Measurements from ENCODE around the gene OGDH. TPM values are rescaled to one million over a fixed set of nuclear protein-coding genes. Genes with fewer than 3 reads are reported as not detected.
"Not testable (repeated sequence)": the region's sequence is repeated elsewhere in the genome, so short reads cannot be mapped to it uniquely, and the experiment has no call there.

Gene OGDH
- polyA plus RNA-seq, 4 donors: 66.8 to 136 (median 112) TPM

DNA sequence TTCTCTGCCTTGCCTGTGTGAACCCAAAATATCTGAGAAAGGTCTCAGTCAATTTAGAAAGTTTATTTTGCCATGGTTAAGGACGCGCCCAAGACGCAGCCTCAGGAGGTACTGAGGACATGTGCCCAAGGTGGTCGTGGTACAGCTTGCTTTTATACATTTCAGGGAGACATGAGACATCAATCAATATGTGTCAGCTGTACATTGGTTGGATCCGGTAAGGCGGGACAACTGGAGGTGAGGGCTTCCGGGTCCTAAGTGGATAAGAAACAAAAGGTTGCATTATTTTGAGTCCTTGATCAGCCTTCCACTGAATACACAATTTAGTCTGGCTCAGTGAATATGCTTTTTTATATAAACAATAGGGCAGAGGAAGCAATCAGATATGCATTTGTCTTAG lies 119.8 kb downstream of the OGDH start:
- not testable (repeated sequence) for DNase-seq; FAIRE-seq; H3K36me3 ChIP-seq (ENCODE audit: control insufficient read depth in 3 of 3, insufficient read depth in 2 of 3, low read depth in 1 of 3, low read length in 3 of 3); H3K4me1 ChIP-seq (ENCODE audit: control insufficient read depth in 3 of 3, insufficient read depth in 2 of 3, low read depth in 1 of 3, low read length in 2 of 3); H3K27me3 ChIP-seq (ENCODE audit: control insufficient read depth in 3 of 3, insufficient read depth in 3 of 3, low read length in 3 of 3); H3K9me3 ChIP-seq (ENCODE audit: control insufficient read depth in 2 of 2, insufficient read depth in 1 of 2, low read depth in 1 of 2, low read length in 1 of 2); H3K4me3 ChIP-seq (ENCODE audit: low read depth in 1 of 3, low read length in 3 of 3); H3K27ac ChIP-seq (ENCODE audit: low read depth in 1 of 3, low read length in 2 of 3)
- WGBS, 3 donors: 61 to 75% (median 72%) methylated on average over 7 of the region's 7 CpGs

GRCh38 chr7:44727158-44727936 lies 120.9 kb downstream of the OGDH start:
- no peak for FAIRE-seq
- peak in 1 of 2 donors; percentile 19 for DNase-seq
- Histone ChIP-seq H3K9me3 (ENCODE audit: control insufficient read depth in 2 of 2, insufficient read depth in 1 of 2, low read depth in 1 of 2, low read length in 1 of 2) (no peaks in the 10 kb centered on the region), H3K4me3 (ENCODE audit: low read depth in 1 of 3, low read length in 3 of 3) (no peak overlapping the region), H3K4me1 (ENCODE audit: control insufficient read depth in 3 of 3, insufficient read depth in 2 of 3, low read depth in 1 of 3, low read length in 2 of 3) (no peaks in the 10 kb centered on the region), H3K27me3 (ENCODE audit: control insufficient read depth in 3 of 3, insufficient read depth in 3 of 3, low read length in 3 of 3) (no peaks in the 10 kb centered on the region), H3K27ac (ENCODE audit: low read depth in 1 of 3, low read length in 2 of 3) (peak overlapping the region in 1 of 3 donors; percentile 23), H3K36me3 (ENCODE audit: control insufficient read depth in 3 of 3, insufficient read depth in 2 of 3, low read depth in 1 of 3, low read length in 3 of 3) (no peaks in the 10 kb centered on the region)
- 64 to 67% (median 66%) methylated on average over 6 of the region's 6 CpGs for WGBS, 3 donors

- FAIRE-seq (no peak), DNase-seq (no peak)
- WGBS, 3 donors: 90 to 100% (median 94%) methylated on average over 1 of the region's 1 CpG
- Histone ChIP-seq H3K9me3 (ENCODE audit: control insufficient read depth in 2 of 2, insufficient read depth in 1 of 2, low read depth in 1 of 2, low read length in 1 of 2) (no peaks in the 10 kb centered on the region), H3K27me3 (ENCODE audit: control insufficient read depth in 3 of 3, insufficient read depth in 3 of 3, low read length in 3 of 3) (no peaks in the 10 kb centered on the region), H3K27ac (ENCODE audit: low read depth in 1 of 3, low read length in 2 of 3) (no peak overlapping the region), H3K4me1 (ENCODE audit: control insufficient read depth in 3 of 3, insufficient read depth in 2 of 3, low read depth in 1 of 3, low read length in 2 of 3) (no peaks in the 10 kb centered on the region), H3K36me3 (ENCODE audit: control insufficient read depth in 3 of 3, insufficient read depth in 2 of 3, low read depth in 1 of 3, low read length in 3 of 3) (no peaks in the 10 kb centered on the region), H3K4me3 (ENCODE audit: low read depth in 1 of 3, low read length in 3 of 3) (no peak overlapping the region)
These were observed 121.5 kb downstream of the OGDH start for GRCh38 chr7:44727937-44728262.

DNA sequence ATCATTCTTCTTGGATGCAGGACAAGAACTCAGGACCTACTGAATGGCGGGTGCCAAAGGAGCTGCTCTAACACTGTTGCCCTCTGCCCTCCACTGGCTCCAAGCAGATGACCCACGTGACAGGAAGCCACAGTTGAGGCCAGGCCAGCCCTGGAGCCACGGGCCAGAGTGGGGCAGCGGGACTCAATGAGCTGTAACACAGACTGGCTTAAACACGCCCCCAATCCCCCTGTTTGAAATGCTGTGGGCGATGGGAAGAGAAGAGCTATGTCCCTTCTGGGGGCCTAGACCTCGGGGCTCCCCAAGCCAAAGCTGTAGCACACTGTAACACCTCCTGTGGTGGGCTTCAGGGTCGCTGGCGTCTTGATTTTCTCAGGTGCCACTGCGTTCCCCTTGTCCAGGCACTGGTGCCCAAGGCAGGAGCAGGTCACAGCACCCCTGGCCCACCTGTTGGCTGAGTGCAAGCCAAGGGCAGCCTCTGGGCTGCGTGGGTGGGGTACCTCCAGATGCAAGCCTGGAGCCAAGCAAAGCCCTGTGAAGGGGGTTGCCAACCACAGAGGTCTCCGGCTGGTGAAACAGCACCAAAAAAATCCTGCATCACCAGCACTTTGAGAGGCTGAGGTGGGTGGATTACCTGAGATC lies 123.6 kb downstream of the OGDH start:
- DNase-seq: no peak
- WGBS, 3 donors: 81 to 83% (median 82%) methylated on average over 12 of the region's 12 CpGs
- no peaks in the 10 kb centered on the region for H3K4me1 ChIP-seq (ENCODE audit: control insufficient read depth in 3 of 3, insufficient read depth in 2 of 3, low read depth in 1 of 3, low read length in 2 of 3)
- H3K27ac ChIP-seq (ENCODE audit: low read depth in 1 of 3, low read length in 2 of 3): no peak overlapping the region
- H3K27me3 ChIP-seq (ENCODE audit: control insufficient read depth in 3 of 3, insufficient read depth in 3 of 3, low read length in 3 of 3): no peaks in the 10 kb centered on the region
- H3K4me3 ChIP-seq (ENCODE audit: low read depth in 1 of 3, low read length in 3 of 3): no peak overlapping the region
- FAIRE-seq: no peak
- H3K9me3 ChIP-seq (ENCODE audit: control insufficient read depth in 2 of 2, insufficient read depth in 1 of 2, low read depth in 1 of 2, low read length in 1 of 2): no peaks in the 10 kb centered on the region
- no peaks in the 10 kb centered on the region for H3K36me3 ChIP-seq (ENCODE audit: control insufficient read depth in 3 of 3, insufficient read depth in 2 of 3, low read depth in 1 of 3, low read length in 3 of 3)

GRCh38 chr7:44732971-44733370 lies 126.5 kb downstream of the OGDH start:
- not testable (repeated sequence) for H3K4me3 ChIP-seq (ENCODE audit: low read depth in 1 of 3, low read length in 3 of 3)

GRCh38 chr7:44733708-44734481 lies 127.5 kb downstream of the OGDH start:
- no peak for FAIRE-seq
- Histone ChIP-seq H3K27ac (ENCODE audit: low read depth in 1 of 3, low read length in 2 of 3) (no peak overlapping the region), H3K27me3 (ENCODE audit: control insufficient read depth in 3 of 3, insufficient read depth in 3 of 3, low read length in 3 of 3) (no peaks in the 10 kb centered on the region), H3K36me3 (ENCODE audit: control insufficient read depth in 3 of 3, insufficient read depth in 2 of 3, low read depth in 1 of 3, low read length in 3 of 3) (no peaks in the 10 kb centered on the region), H3K4me3 (ENCODE audit: low read depth in 1 of 3, low read length in 3 of 3) (no peak overlapping the region), H3K9me3 (ENCODE audit: control insufficient read depth in 2 of 2, insufficient read depth in 1 of 2, low read depth in 1 of 2, low read length in 1 of 2) (no peaks in the 10 kb centered on the region), H3K4me1 (ENCODE audit: control insufficient read depth in 3 of 3, insufficient read depth in 2 of 3, low read depth in 1 of 3, low read length in 2 of 3) (no peaks in the 10 kb centered on the region)
- 62 to 75% (median 68%) methylated on average over 5 of the region's 5 CpGs for WGBS, 3 donors
- DNase-seq: no peak

More at GRCh38 chr7:44732971-44733370, 126.5 kb downstream of the OGDH start:
- H3K9me3 ChIP-seq (ENCODE audit: control insufficient read depth in 2 of 2, insufficient read depth in 1 of 2, low read depth in 1 of 2, low read length in 1 of 2); H3K27ac ChIP-seq (ENCODE audit: low read depth in 1 of 3, low read length in 2 of 3); H3K36me3 ChIP-seq (ENCODE audit: control insufficient read depth in 3 of 3, insufficient read depth in 2 of 3, low read depth in 1 of 3, low read length in 3 of 3); H3K27me3 ChIP-seq (ENCODE audit: control insufficient read depth in 3 of 3, insufficient read depth in 3 of 3, low read length in 3 of 3); FAIRE-seq; DNase-seq; H3K4me1 ChIP-seq (ENCODE audit: control insufficient read depth in 3 of 3, insufficient read depth in 2 of 3, low read depth in 1 of 3, low read length in 2 of 3): not testable (repeated sequence)
- 90 to 94% (median 90%) methylated on average over 6 of the region's 6 CpGs for WGBS, 3 donors

GRCh38 chr7:44735403-44736165 lies 129.2 kb downstream of the OGDH start:
- no peak overlapping the region for H3K4me3 ChIP-seq (ENCODE audit: low read depth in 1 of 3, low read length in 3 of 3)
- no peaks in the 10 kb centered on the region for H3K36me3 ChIP-seq (ENCODE audit: control insufficient read depth in 3 of 3, insufficient read depth in 2 of 3, low read depth in 1 of 3, low read length in 3 of 3)
- H3K9me3 ChIP-seq (ENCODE audit: control insufficient read depth in 2 of 2, insufficient read depth in 1 of 2, low read depth in 1 of 2, low read length in 1 of 2): no peaks in the 10 kb centered on the region
- H3K4me1 ChIP-seq (ENCODE audit: control insufficient read depth in 3 of 3, insufficient read depth in 2 of 3, low read depth in 1 of 3, low read length in 2 of 3): no peaks in the 10 kb centered on the region
- WGBS, 3 donors: 71 to 79% (median 78%) methylated on average over 5 of the region's 5 CpGs
- FAIRE-seq: no peak
- DNase-seq: no peak
- no peak overlapping the region for H3K27ac ChIP-seq (ENCODE audit: low read depth in 1 of 3, low read length in 2 of 3)
- H3K27me3 ChIP-seq (ENCODE audit: control insufficient read depth in 3 of 3, insufficient read depth in 3 of 3, low read length in 3 of 3): no peaks in the 10 kb centered on the region

DNA sequence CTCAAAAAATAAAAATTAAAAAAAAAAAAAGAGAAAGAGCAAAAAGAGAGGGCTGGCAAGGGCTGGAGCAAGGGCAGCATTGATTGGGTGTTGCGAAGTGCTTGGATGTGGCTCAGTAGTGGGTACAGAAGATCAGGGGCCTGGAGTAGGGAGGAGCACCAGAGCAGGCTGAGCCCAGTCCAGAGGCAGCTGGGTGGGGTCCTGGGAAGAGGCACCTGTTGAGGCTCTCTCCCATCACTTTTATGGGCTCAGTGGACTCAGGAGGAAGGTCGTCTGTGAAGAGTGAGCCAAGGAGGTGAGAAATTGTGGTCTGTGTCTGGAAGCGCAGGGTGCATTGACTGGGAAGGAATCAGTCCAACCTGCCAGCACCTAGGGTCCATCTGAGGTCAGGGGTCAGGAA lies 130.5 kb downstream of the OGDH start:
- no peak for DNase-seq
- Histone ChIP-seq H3K4me3 (ENCODE audit: low read depth in 1 of 3, low read length in 3 of 3) (no peak overlapping the region), H3K4me1 (ENCODE audit: control insufficient read depth in 3 of 3, insufficient read depth in 2 of 3, low read depth in 1 of 3, low read length in 2 of 3) (no peaks in the 10 kb centered on the region), H3K27ac (ENCODE audit: low read depth in 1 of 3, low read length in 2 of 3) (no peak overlapping the region), H3K27me3 (ENCODE audit: control insufficient read depth in 3 of 3, insufficient read depth in 3 of 3, low read length in 3 of 3) (no peaks in the 10 kb centered on the region), H3K9me3 (ENCODE audit: control insufficient read depth in 2 of 2, insufficient read depth in 1 of 2, low read depth in 1 of 2, low read length in 1 of 2) (no peaks in the 10 kb centered on the region), H3K36me3 (ENCODE audit: control insufficient read depth in 3 of 3, insufficient read depth in 2 of 3, low read depth in 1 of 3, low read length in 3 of 3) (no peaks in the 10 kb centered on the region)
- no peak for FAIRE-seq
- 72 to 80% (median 76%) methylated on average over 3 of the region's 3 CpGs for WGBS, 3 donors
